GM12878 (cell line): ENCODE measurements around the gene SEPHS1. TPM values are rescaled to one million over a fixed set of nuclear protein-coding genes. Genes with fewer than 3 reads are reported as not detected.

Source experiments
- BACH1 ChIP-seq: fragments of 450-650 bp; IDR thresholded peaks from 2 replicates; pipeline ENCODE4 v1.6.1; 2017; ENCODE audit warnings: mild to moderate bottlenecking, borderline replicate concordance
- CREB1 ChIP-seq: IDR thresholded peaks from 2 replicates; pipeline ENCODE4 v1.6.1; 2012; ENCODE audit warnings: low read depth, mild to moderate bottlenecking, inconsistent platforms
- DPF2 ChIP-seq: fragments of 450-650 bp; IDR thresholded peaks from 2 replicates; pipeline ENCODE4 v1.6.1; 2017; ENCODE audit warnings: mild to moderate bottlenecking
- ELK1 ChIP-seq: IDR thresholded peaks from 2 replicates; pipeline ENCODE4 v1.6.1; 2012; ENCODE audit warnings: low read depth, low read length, improper control_type of control experiment
- FOXM1 ChIP-seq: IDR thresholded peaks from 2 replicates; pipeline ENCODE4 v1.6.1; 2012; ENCODE audit warnings: low read depth, mild to moderate bottlenecking, inconsistent platforms, low read length, moderate library complexity
- IRF3 ChIP-seq: fragments of 450-650 bp; IDR thresholded peaks from 2 replicates; pipeline ENCODE4 v1.6.1; 2014; ENCODE audit warnings: mild to moderate bottlenecking
- MTA3 ChIP-seq: IDR thresholded peaks from 2 replicates; pipeline ENCODE4 v1.6.1; 2012; ENCODE audit warnings: low read length, inconsistent platforms, borderline replicate concordance
- NBN ChIP-seq: fragments of 450-650 bp; IDR thresholded peaks from 2 replicates; pipeline ENCODE4 v1.6.1; 2016
- NR2C1 ChIP-seq: fragments of 450-650 bp; IDR thresholded peaks from 2 replicates; pipeline ENCODE4 v1.6.1; 2017; ENCODE audit warnings: antibody characterized with exemption, mild to moderate bottlenecking, moderate library complexity
- PAX8 ChIP-seq: fragments of 450-650 bp; IDR thresholded peaks from 2 replicates; pipeline ENCODE4 v1.6.1; 2017; ENCODE audit warnings: mild to moderate bottlenecking, moderate library complexity
- POLR2A ChIP-seq: IDR thresholded peaks from 2 replicates; pipeline ENCODE4 v1.6.1; 2011; ENCODE audit warnings: low read depth, mild to moderate bottlenecking, low read length
- RAD51 ChIP-seq: fragments of 450-650 bp; IDR thresholded peaks from 2 replicates; pipeline ENCODE4 v1.6.1; 2016; ENCODE audit warnings: moderate library complexity, mild to moderate bottlenecking, inconsistent platforms
- REST ChIP-seq: IDR thresholded peaks from 2 replicates; pipeline ENCODE4 v1.6.1; 2012; ENCODE audit warnings: mild to moderate bottlenecking, low read depth, low read length
- SMARCA5 ChIP-seq: fragments of 450-650 bp; IDR thresholded peaks from 2 replicates; pipeline ENCODE4 v1.6.1; 2017; ENCODE audit warnings: mild to moderate bottlenecking
- YBX1 ChIP-seq: fragments of 450-650 bp; IDR thresholded peaks from 2 replicates; pipeline ENCODE4 v1.6.1; 2016; ENCODE audit warnings: antibody characterized with exemption
- polyA plus RNA-seq, 11 experiments: library from polyadenylated mRNA; depleted of rRNA in 4 of 11; unstranded in 6 of 11; stranded (reverse) in 5 of 11; fragments of >200 nt; fragmentation: Nextera tagmentation in 4 of 11; fragmentation: Illumina TruSeq in 1 of 11; extraction: Ambion mirVana in 4 of 11; extraction: Trizol in 1 of 11; gene quantifications; 1 replicate in 1 of 11; 2 replicates in 10 of 11; pipeline versions ENCODE4 v1.2.1 to v1.2.3, GENCODE V29; 2011 to 2016; ENCODE audit warnings: inconsistent platforms in 2 of 11, missing spikeins in 2 of 11, low read depth in 1 of 11
- total RNA-seq, 4 experiments: library from RNA; depleted of rRNA in 3 of 4; stranded (reverse); fragments of >200 nt in 3 of 4; fragmentation: Illumina TruSeq in 1 of 4; extraction: Trizol in 1 of 4; gene quantifications; 2 replicates each; pipeline versions ENCODE4 v1.2.1 to v1.2.3, GENCODE V29; 2013 to 2021
- TF ChIP-seq, protein P1 (sequence below): IDR thresholded peaks from 2 replicates; pipeline ENCODE4 v1.6.1; 2011; ENCODE audit warnings: low read depth, low read length, improper control_type of control experiment, borderline replicate concordance
- TF ChIP-seq, protein P2 (sequence below): fragments of 150-350 bp; IDR thresholded peaks from 2 replicates; pipeline ENCODE4 v1.6.1; 2016; ENCODE audit warnings: low read depth, low read length
- TF ChIP-seq, protein P3 (sequence below): fragments of 450-650 bp; IDR thresholded peaks from 2 replicates; pipeline ENCODE4 v1.6.1; 2017; ENCODE audit warnings: mild to moderate bottlenecking, moderate library complexity

The SEPHS1 gene
- total and polyA plus RNA-seq, 10 of the 15 experiments (the other 5 are each of a cell fraction or from before 2014, with no cell fraction given) = 14.7 to 85.4 (median 48.5) TPM

DNA sequence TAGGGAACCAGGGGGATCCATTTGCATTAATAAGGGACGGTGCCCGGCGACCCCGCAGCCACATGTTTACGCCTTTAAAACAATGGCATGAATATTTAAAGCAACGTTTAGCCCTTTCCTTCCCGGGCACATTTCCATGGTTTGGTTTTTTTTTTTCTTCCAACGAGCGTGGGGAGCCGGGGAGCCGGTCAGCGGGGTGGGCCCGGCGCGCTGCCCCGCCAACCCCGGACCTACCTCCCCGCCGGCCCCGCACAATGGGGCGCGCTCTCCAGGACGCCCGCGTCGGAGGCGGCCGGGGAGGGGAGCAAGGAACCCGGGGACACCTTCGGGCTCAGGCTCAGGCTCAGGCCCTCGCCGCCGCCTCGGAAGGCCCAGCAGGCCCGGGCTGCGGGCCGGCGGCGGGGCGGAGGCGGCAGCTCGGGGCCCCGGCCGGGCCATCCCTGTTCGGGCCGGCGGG, 1.0 kb downstream of the SEPHS1 start (continued):
- TF ChIP-seq CREB1 (no peak), NBN (no peak), REST (no peak), ELK1 (no peak), POLR2A (no peak), SMARCA5 (0 out of 2 replicates have a peak, but pooled peaks have one; percentile 37), PAX8 (no peak), IRF3 (no peak), DPF2 (no peak), MTA3 (no peak), YBX1 (no peak), FOXM1 (no peak), BACH1 (0 out of 2 replicates have a peak, but pooled peaks have one; percentile 17), NR2C1 (no peak), RAD51 (no peak)
- TF ChIP-seq, protein P1, sequence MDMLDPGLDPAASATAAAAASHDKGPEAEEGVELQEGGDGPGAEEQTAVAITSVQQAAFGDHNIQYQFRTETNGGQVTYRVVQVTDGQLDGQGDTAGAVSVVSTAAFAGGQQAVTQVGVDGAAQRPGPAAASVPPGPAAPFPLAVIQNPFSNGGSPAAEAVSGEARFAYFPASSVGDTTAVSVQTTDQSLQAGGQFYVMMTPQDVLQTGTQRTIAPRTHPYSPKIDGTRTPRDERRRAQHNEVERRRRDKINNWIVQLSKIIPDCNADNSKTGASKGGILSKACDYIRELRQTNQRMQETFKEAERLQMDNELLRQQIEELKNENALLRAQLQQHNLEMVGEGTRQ = no peak
- TF ChIP-seq, protein P2, sequence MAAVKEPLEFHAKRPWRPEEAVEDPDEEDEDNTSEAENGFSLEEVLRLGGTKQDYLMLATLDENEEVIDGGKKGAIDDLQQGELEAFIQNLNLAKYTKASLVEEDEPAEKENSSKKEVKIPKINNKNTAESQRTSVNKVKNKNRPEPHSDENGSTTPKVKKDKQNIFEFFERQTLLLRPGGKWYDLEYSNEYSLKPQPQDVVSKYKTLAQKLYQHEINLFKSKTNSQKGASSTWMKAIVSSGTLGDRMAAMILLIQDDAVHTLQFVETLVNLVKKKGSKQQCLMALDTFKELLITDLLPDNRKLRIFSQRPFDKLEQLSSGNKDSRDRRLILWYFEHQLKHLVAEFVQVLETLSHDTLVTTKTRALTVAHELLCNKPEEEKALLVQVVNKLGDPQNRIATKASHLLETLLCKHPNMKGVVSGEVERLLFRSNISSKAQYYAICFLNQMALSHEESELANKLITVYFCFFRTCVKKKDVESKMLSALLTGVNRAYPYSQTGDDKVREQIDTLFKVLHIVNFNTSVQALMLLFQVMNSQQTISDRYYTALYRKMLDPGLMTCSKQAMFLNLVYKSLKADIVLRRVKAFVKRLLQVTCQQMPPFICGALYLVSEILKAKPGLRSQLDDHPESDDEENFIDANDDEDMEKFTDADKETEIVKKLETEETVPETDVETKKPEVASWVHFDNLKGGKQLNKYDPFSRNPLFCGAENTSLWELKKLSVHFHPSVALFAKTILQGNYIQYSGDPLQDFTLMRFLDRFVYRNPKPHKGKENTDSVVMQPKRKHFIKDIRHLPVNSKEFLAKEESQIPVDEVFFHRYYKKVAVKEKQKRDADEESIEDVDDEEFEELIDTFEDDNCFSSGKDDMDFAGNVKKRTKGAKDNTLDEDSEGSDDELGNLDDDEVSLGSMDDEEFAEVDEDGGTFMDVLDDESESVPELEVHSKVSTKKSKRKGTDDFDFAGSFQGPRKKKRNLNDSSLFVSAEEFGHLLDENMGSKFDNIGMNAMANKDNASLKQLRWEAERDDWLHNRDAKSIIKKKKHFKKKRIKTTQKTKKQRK = no peak
- TF ChIP-seq, protein P3, sequence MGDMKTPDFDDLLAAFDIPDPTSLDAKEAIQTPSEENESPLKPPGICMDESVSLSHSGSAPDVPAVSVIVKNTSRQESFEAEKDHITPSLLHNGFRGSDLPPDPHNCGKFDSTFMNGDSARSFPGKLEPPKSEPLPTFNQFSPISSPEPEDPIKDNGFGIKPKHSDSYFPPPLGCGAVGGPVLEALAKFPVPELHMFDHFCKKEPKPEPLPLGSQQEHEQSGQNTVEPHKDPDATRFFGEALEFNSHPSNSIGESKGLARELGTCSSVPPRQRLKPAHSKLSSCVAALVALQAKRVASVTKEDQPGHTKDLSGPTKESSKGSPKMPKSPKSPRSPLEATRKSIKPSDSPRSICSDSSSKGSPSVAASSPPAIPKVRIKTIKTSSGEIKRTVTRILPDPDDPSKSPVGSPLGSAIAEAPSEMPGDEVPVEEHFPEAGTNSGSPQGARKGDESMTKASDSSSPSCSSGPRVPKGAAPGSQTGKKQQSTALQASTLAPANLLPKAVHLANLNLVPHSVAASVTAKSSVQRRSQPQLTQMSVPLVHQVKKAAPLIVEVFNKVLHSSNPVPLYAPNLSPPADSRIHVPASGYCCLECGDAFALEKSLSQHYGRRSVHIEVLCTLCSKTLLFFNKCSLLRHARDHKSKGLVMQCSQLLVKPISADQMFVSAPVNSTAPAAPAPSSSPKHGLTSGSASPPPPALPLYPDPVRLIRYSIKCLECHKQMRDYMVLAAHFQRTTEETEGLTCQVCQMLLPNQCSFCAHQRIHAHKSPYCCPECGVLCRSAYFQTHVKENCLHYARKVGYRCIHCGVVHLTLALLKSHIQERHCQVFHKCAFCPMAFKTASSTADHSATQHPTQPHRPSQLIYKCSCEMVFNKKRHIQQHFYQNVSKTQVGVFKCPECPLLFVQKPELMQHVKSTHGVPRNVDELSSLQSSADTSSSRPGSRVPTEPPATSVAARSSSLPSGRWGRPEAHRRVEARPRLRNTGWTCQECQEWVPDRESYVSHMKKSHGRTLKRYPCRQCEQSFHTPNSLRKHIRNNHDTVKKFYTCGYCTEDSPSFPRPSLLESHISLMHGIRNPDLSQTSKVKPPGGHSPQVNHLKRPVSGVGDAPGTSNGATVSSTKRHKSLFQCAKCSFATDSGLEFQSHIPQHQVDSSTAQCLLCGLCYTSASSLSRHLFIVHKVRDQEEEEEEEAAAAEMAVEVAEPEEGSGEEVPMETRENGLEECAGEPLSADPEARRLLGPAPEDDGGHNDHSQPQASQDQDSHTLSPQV = no peak
